Measurements from ENCODE around the gene CERK. TPM values are rescaled to one million over a fixed set of nuclear protein-coding genes. Genes with fewer than 3 reads are reported as not detected.

Gene CERK
- total RNA-seq, 1 donor from 2014 or later, result 50.7 TPM

DNA sequence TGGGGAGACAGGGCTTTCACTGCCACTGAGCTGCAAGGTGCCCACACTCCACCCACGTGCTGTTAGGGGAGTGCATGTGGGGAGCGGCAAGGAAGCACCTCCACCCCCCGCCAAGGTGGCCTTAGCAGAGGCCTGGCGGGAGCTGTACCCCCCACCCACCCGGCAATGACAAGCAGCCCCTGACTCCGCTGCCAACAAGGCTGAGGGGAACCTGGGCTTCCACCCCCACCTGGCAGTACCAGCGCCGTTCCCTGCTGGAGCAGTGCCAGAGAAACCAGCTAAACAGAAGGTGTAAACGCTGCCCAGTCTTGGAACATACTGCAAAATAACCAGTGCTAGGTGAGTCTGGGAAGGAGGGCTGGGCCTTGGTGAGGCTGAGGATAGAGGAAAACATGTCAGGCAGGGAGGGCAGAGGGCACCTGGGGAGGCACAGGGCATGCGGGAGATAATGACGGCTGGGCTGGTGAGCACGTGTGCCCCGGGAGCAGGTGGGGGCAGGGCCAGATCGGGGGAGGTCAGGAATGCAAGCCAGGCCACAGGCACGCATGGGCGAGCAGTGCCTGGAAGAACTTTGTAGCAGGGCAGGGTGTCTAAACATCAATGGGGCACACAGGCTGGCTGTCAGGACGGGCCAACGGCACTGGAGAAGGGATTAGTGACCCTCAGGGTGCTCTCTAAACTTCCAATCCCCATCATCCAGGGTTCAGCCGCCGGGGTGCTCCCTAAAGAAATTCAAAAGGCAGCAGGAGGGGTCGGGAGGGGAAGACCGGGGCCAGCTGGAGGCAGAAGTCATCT is 6.6 kb downstream of the CERK start:
- Mint-ChIP-seq H3K36me3 (peaks cover 2% of the 10 kb centered on the region), H3K27ac (peak overlapping the region; percentile 57), H3K4me3 (no peak overlapping the region), H3K9me3 (no peaks in the 10 kb centered on the region), H3K27me3 (ENCODE audit: low read depth) (no peaks in the 10 kb centered on the region), H3K4me1 (peaks cover 40% of the 10 kb centered on the region)
- DNase-seq (ENCODE audit: low spot score in 2 of 2, unreplicated experiment in 2 of 2), result no peak
- TF ChIP-seq, protein P1, sequence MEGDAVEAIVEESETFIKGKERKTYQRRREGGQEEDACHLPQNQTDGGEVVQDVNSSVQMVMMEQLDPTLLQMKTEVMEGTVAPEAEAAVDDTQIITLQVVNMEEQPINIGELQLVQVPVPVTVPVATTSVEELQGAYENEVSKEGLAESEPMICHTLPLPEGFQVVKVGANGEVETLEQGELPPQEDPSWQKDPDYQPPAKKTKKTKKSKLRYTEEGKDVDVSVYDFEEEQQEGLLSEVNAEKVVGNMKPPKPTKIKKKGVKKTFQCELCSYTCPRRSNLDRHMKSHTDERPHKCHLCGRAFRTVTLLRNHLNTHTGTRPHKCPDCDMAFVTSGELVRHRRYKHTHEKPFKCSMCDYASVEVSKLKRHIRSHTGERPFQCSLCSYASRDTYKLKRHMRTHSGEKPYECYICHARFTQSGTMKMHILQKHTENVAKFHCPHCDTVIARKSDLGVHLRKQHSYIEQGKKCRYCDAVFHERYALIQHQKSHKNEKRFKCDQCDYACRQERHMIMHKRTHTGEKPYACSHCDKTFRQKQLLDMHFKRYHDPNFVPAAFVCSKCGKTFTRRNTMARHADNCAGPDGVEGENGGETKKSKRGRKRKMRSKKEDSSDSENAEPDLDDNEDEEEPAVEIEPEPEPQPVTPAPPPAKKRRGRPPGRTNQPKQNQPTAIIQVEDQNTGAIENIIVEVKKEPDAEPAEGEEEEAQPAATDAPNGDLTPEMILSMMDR (IDR thresholded peaks at IDR 0.05; ENCODE audit: unreplicated experiment), result no peak

DNA sequence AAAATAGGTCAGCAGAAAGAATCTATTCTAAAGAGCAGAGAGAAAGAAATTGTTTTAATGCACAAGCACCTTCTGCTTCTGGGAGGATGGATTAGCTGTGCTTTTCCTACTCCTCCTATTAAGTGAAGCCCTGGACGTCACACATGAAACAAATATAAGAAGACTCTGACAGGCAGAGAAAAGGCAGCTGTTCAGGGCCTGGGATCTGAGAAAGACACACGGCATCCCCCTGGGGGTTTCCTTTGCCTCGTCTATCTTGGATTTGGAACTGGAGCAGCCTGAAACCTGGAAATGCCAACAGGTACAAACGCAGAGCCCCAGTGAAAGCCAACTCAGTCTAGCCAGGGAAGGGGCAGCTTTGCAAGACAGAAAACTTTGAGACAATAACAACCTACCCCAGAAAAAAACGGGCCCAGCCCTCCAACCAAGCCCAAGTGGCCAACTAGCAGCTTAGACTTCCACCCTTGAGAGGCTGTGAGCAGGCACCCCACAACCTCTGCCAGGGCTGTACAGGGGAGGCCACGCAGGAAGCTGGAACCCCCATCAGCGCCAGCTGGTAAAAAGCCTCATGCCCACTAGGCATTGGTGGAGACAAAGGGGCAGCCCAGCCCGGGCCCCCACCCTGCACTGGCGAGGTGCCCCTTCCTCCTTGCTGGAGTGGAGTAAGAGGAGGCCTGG is 7.3 kb downstream of the CERK start:
- Mint-ChIP-seq H3K4me1 (peaks cover 35% of the 10 kb centered on the region), H3K27ac (peak overlapping the region; percentile 56), H3K36me3 (peaks cover 2% of the 10 kb centered on the region), H3K9me3 (no peaks in the 10 kb centered on the region), H3K27me3 (ENCODE audit: low read depth) (no peaks in the 10 kb centered on the region), H3K4me3 (no peak overlapping the region)
- DNase-seq (ENCODE audit: low spot score in 2 of 2, unreplicated experiment in 2 of 2), result peak in 1 of 2 experiments; percentile 17
- TF ChIP-seq, protein P1 (IDR thresholded peaks at IDR 0.05; ENCODE audit: unreplicated experiment), result no peak

DNA sequence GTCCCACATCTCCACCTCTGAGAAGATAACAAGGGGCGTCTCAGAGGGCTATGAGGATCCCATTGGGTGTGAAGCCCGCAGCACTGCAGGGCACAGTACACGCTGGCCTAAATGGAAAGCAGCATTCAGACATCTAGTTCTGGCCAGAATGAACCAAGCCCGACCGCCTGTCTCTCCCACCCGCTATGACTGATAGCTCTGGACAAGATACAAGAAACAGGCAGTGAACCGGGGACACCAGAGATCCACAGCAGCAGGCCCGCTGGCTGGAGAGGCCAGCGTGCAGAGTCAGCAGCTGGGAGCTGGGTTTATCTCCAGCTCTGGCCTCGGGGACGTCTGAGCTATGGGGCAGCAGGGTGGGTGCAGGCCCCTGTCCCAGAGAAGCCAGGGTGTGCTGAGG is 9.6 kb downstream of the CERK start:
- Mint-ChIP-seq H3K9me3 (no peaks in the 10 kb centered on the region), H3K4me3 (no peak overlapping the region), H3K27ac (no peak overlapping the region), H3K27me3 (ENCODE audit: low read depth) (no peaks in the 10 kb centered on the region), H3K4me1 (peaks cover 19% of the 10 kb centered on the region), H3K36me3 (peaks cover 4% of the 10 kb centered on the region)
- no peak for DNase-seq (ENCODE audit: low spot score in 2 of 2, unreplicated experiment in 2 of 2)
- TF ChIP-seq, protein P1 (IDR thresholded peaks at IDR 0.05; ENCODE audit: unreplicated experiment), result no peak

DNA sequence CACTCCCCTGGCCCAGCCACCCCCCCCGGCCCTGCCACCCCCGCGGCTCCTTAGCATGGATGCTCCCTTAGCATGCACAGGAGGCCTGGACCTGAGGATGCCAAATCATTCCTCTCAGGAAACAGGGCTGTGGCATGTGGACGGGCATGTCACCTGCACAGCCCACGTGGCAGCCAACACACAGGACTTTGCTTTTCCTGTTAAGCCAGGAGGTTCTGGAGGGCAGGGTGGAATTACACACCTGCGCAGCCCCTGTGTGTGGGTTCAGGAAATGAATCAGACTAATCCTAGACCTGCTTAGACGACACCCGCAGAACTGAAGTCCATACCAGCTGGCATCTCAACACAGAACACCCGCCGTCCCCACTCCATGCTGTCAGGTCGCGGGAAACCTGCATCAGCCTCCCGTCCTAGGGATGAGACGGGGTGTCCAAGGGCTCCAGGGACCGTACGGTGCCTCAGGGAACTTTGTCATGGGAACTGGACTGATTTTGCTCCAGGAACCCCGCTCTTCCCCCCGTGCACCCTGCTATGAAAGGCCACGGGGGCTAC is 10.2 kb downstream of the CERK start:
- H3K9me3 Mint-ChIP-seq, result no peaks in the 10 kb centered on the region
- DNase-seq (ENCODE audit: low spot score in 2 of 2, unreplicated experiment in 2 of 2), result no peak

DNA sequence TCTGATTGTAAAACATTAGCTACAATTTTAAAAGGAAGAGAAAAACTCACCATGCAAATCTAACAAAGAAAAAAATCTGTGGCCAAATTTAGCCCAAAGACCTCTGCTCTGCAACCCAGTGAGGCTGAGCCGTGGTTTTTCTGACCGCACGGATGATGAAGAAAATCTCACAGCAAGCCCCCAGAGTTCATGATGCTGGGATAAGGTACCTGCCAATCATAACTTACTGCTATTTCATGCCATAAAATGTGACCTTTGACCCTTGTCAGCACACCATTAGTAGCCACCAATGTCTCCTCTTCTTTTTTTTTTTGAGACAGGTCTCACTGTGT is 11.1 kb downstream of the CERK start:
- H3K27me3 Mint-ChIP-seq (ENCODE audit: low read depth), result no peaks in the 10 kb centered on the region
- H3K4me1 Mint-ChIP-seq, result peaks cover 21% of the 10 kb centered on the region
- TF ChIP-seq, protein P1 (IDR thresholded peaks at IDR 0.05; ENCODE audit: unreplicated experiment), result no peak
- H3K36me3 Mint-ChIP-seq, result peaks cover 4% of the 10 kb centered on the region
- no peak overlapping the region for H3K27ac Mint-ChIP-seq
- H3K4me3 Mint-ChIP-seq, result no peak overlapping the region
- DNase-seq (ENCODE audit: low spot score in 2 of 2, unreplicated experiment in 2 of 2), result no peak
- no peaks in the 10 kb centered on the region for H3K9me3 Mint-ChIP-seq

More for the DNA sequence above, 10.2 kb downstream of the CERK start:
- no peak overlapping the region for H3K4me3 Mint-ChIP-seq
- H3K36me3 Mint-ChIP-seq, result peaks cover 4% of the 10 kb centered on the region
- TF ChIP-seq, protein P1 (IDR thresholded peaks at IDR 0.05; ENCODE audit: unreplicated experiment), result no peak
- peaks cover 19% of the 10 kb centered on the region for H3K4me1 Mint-ChIP-seq
- H3K27ac Mint-ChIP-seq, result no peak overlapping the region
- no peaks in the 10 kb centered on the region for H3K27me3 Mint-ChIP-seq (ENCODE audit: low read depth)

Measured in mesothelial cell of epicardium (in vitro differentiated cells).